Stimulated activated naive CD4-positive, alpha-beta T cell treated with Interleukin-2 at 50 U/mL for 16 hours (primary cell): Measurements from ENCODE around the gene NCOR2.

ENCODE experiments used
- DNase-seq: peaks from one replicate; lab custom pipeline; 2025; lab: John Stamatoyannopoulos, UW

Gene NCOR2

DNA sequence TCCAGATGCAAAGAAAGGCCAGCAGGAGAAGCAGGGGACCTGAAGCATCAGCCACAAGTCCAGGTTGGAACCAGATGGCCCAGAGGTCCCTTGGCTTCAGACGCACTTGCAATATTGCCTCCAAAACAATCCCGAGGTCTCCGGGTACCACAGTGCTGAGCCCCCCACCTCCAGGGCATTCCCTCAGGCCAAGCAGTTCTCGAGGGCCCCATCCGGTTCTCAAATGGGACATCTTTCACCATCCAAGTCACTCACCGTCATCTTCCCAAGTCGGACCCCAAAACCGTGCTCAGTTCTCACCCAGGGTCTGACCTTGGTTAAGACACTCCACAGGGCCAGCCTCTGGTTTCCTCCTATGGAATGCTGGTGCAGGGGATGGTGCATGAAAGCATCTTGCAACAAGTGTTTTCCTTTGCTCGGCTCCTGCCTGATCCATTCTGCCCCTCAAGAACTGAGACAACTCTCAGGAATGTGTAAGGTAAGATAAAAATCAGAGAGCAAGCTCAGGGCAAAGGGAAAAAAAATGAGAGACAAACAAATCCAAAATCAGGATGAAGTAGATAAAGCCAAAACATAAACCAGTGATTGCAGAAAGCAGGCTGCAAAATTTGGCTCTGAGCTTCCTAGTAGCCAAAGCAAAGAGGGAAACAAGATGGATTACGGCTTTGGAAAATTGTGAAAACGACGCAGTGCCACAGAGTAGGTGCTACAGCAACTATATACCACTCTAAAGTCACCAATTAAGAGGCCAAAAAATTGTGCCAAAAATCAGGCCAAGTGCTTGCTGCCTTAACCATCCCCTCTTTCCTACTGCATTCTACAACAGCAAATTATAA, 8.0 kb downstream of the NCOR2 start:
- DNase-seq, result no peak

GRCh38 chr12:124558313-124558712, 9.1 kb downstream of the NCOR2 start:
- no peak for DNase-seq

GRCh38 chr12:124557518-124558223, 9.7 kb downstream of the NCOR2 start:
- no peak for DNase-seq

GRCh38 chr12:124556896-124557501, 10.4 kb downstream of the NCOR2 start:
- no peak for DNase-seq

DNA sequence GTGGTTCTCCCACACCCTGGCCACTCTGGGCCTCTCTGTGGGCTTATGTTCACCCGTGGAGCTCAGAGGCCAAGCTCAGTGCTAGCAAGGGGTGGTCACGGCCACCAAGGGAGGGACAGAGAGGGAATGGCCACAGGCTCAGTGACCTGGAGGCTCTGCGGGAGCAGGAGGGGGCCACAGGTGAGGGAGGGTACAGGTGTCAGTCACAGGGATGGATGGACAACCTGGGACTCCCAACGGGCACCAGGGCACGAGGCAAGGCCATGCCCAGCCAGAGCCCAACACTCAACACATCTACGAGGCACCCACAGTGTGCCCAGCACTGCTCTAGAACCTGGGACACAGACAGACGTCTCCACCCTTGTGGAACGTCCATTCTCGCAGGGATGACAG, 11.3 kb downstream of the NCOR2 start:
- no peak for DNase-seq

- DNase-seq, result no peak
These were observed 12.0 kb downstream of the NCOR2 start for GRCh38 chr12:124555168-124556073.

DNA sequence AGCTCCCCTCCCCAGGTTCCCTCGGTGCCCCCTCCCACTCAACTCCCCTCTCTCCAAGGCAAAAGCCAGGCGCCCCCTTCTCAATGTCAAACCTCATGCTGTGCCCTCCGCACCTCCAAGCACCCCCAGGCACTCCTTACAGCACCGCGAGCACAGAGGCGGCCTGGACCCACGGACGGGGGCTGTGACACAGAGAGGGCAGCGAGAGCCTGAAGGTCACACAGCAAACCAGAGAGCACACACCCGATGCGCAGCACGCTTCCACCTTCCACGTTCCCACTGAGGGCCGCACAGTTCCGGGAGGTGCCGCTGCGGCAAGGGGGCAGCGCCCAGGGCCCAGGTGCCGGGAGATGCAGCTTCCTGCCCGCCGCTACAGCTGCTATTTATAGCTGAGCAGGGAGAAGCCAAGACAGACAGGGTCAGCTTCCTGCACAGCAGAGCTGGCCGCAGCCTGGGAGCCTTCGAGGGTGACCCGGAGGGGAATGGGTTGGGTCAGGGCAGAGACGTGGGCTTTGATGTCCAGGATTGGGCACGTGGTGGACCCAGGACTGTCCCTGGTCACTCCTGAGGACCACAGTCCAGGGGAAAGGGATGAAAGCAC, 12.9 kb downstream of the NCOR2 start:
- no peak for DNase-seq

DNA sequence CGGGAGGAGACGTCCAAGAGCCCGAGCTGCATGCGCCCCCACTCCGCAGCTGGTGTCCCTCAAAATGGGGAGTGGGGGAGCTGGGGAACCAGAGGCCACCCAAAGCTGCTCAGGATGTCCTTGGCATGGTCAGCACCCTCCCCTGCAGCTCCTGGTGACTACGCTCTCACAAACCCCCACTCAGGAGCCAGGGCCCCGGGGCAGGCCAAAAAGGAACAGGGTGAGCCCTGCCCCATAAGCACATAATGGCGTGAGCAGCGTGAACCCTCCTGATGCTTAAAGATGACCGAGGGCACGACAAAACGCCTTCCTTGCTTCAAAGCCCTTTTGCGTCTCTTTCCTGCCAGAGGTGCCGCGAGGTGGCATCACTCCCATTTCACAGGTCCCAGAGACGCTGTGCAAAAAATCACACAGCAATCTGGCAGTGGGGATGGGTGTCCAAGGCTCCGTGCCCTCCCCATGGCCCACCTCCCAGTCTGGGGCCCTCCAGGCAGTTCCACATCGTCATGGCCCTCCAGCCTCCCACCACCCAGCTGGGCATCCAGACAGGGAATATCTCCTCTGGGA, 13.5 kb downstream of the NCOR2 start:
- no peak for DNase-seq

- DNase-seq, result no peak
These were observed 15.9 kb downstream of the NCOR2 start for GRCh38 chr12:124551268-124552144.

GRCh38 chr12:124550123-124551089, 17.0 kb downstream of the NCOR2 start:
- DNase-seq, result no peak

DNA sequence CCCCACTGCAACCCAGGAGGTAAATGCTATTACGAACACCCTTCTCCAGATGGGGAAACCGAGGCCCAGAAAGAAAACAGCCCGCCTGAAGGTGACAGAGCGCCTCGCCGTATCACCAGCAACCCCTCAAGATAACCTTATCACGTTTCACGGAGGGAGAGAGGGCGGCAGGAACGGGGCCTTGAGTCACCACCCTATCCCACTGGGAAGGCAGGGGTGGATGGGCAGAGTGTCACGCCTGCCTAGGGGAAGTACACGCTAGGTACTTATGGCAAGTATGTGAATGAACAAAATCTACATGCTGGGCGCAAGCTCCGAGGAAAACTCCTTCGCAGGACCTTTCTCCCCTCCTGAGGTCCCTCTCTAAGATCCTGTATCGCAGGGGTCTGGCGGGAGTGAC, 17.8 kb downstream of the NCOR2 start:
- no peak for DNase-seq

DNA sequence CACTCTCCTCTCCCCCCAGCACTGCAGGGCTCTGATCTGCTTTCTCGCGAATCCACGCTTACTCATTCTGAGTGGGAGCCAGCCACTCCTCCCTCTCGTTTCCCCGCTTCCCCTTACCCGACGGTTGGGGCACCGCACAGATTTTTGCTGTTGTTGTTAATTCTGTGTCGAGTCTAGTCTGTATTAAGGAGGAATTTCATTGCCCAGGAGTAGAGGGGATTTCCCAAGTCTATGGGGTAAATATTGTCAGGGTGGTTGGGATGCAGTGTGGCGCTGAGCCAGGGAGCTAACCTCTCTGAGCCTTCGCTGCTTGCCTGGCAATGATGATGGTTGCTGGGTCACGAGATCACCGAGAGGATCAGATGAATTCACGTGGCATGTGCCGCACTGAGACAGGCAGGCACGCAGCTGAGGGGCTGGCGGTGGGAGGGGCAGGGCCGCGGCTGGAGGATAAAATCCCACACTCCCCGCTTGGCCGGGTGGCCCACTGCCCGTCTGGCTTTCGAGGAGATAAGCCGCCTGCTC, 18.5 kb downstream of the NCOR2 start:
- DNase-seq, result no peak

- DNase-seq, result no peak
These were observed 19.8 kb downstream of the NCOR2 start for GRCh38 chr12:124547626-124548025.

DNA sequence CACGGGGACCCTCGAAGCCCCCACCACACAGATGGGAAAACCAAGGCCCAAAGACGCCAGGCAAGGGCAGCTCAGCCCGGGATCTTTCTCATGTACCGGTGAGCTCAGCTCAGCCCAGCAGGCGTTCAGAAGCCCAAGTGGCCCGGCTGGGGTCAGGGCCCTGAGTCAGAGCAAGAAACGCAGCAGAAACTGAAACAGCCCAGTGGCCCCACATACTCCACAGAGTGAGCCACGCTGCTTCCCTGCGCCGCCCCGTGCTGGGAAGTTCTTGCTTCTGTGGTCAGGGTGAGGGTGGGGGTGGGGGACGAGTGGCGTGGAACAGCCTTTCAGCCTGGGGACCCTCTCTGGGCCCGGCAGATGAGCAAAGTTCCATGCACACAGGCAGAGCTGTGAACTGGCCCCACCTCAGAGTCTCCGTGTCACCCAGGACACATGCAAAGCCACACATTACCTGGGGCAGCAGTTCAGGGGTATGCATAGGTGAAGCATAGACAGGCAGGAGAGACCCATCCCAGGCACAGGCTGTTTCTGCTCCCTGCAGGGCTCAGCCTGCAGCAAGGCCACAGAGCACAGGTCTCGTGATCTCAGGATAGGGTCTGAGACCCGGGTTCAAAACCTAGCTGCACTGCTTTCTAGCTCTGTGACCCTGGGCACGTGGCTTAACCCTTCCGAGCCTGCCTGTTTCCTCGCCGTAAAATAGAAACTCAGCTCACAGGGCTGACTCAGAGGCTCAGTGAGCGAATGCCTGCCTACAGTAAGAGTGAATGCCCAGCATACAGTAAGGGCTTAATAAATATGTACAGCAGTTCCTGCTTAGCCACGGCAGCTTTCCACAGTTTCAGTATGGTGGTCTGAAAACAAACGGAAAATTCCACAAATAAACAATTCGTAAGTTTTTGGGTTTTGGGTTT, 21.6 kb downstream of the NCOR2 start:
- DNase-seq, result peak; percentile 29

DNA sequence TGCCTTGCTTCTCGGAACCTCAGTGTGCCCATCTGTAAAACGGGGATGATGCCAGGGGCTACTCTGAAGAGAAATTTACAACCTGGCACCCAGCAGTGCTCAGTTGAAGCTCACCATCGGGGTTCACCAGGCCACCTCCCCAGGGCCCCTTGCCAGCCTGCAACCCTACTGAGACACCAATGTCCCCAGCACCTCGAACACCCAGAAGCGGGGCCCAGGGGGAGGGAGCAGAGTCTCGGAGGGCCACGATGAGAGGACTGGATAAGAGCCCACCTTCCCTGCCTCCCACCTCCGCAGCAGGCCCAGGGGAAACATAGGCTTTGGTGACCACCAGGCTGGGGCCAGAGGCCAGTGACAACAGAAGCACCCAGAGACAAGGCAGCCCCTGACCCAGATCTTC, 22.4 kb downstream of the NCOR2 start:
- no peak for DNase-seq

- no peak for DNase-seq
These were observed 23.0 kb downstream of the NCOR2 start for GRCh38 chr12:124544311-124544970.
